Measurements from ENCODE around the gene C10orf143.

C10orf143 gene

DNA sequence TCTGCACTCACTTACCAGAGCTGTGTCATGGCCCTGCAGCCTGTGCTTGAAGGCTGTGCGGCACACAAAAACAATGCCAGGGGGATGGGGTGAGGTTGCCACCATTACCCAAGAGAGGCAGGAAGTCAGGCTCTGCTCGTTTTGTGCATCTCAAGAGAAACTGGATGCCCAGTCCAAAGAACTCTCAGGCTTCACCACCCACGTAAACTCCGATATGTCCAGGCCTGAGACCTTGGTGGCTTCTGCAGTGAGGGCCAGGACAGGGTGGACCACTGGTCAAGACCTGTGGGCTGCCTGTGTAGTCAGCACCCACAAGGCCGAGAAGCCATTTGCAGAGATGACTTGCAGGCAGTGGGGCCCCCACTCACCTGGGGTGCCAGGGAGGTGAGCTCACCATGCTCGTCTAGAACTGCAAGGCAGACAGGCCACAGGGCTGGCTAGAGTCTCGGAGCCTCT, 91.9 kb downstream of the C10orf143 start:
- DNase-seq (ENCODE audit: extremely low read depth, low read depth) = no peak
- no peak for TF ChIP-seq CTCF (IDR thresholded peaks at IDR 0.05; ENCODE audit: low read depth, low read length)

GRCh38 chr10:130018265-130018664, 92.4 kb downstream of the C10orf143 start:
- DNase-seq (ENCODE audit: extremely low read depth, low read depth) = no peak
- TF ChIP-seq CTCF (IDR thresholded peaks at IDR 0.05; ENCODE audit: low read depth, low read length) = no peak

- DNase-seq (ENCODE audit: extremely low read depth, low read depth) = no peak
- TF ChIP-seq CTCF (IDR thresholded peaks at IDR 0.05; ENCODE audit: low read depth, low read length) = no peak
Observed at GRCh38 chr10:130017631-130018022, 93.0 kb downstream of the C10orf143 start.

DNA sequence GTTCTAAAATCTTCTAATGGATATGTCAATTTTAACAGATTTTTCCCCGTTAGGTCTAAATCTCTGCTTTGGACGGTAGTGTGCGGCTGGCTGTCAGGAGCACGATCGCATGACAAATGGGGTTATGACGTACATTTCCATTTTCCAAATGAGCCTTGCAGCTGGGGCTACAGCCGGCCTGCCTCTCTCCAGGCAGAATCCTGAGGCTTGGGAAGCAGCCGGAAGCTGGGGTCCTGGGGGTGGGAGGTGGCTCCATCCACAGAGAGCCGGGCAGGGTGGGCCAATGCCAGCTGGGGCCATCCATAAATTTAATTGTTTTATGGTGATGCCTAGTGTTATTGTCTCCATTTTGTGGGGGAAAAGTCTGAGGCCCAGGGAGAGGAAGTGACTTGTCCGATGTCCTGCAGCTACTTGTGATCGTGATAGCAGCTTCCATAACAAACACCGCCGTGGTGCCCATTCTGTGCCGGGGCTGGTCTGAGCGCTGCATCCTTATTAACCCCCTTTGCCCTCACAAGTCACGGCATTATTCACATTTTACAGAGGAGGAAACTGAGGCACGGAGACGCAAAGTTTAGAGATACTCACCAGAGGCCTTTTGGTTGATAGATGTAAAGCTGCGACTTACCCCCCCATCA, 93.5 kb downstream of the C10orf143 start:
- TF ChIP-seq CTCF (IDR thresholded peaks at IDR 0.05; ENCODE audit: low read depth, low read length) = no peak
- DNase-seq (ENCODE audit: extremely low read depth, low read depth) = no peak

- no peak for DNase-seq (ENCODE audit: extremely low read depth, low read depth)
- TF ChIP-seq CTCF (IDR thresholded peaks at IDR 0.05; ENCODE audit: low read depth, low read length) = no peak
Observed at GRCh38 chr10:130016095-130016494, 94.5 kb downstream of the C10orf143 start.

DNA sequence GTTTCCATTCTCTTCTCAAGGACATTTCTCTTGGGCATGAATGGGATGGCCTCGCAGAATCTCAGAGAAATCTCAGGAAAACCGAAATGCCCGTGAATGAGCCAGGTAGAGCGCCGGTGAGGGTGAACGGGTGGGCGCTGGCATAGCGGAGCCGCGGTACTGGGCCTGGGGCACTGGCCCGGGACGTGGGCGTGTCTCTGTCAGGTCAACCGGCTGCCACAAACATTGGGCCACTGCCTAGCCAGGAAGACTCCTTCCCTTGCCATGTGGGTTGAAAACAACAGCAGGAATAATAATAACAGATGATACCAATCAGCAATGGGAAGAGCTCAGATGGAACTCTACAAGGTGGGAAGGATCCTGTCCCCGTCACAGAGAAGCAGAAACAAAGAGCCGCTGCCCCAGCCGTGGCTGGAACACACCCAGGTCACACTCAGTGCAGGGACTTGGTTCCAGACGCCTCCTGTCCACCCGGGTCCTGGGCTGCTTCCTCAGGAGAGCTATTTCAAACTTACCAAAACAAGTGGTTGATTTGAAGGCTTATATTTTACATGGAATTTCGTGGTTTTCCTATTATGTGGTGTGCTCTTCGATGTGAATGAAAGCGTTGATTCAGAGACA, 95.4 kb downstream of the C10orf143 start:
- no peak for TF ChIP-seq CTCF (IDR thresholded peaks at IDR 0.05; ENCODE audit: low read depth, low read length)
- DNase-seq (ENCODE audit: extremely low read depth, low read depth) = no peak

DNA sequence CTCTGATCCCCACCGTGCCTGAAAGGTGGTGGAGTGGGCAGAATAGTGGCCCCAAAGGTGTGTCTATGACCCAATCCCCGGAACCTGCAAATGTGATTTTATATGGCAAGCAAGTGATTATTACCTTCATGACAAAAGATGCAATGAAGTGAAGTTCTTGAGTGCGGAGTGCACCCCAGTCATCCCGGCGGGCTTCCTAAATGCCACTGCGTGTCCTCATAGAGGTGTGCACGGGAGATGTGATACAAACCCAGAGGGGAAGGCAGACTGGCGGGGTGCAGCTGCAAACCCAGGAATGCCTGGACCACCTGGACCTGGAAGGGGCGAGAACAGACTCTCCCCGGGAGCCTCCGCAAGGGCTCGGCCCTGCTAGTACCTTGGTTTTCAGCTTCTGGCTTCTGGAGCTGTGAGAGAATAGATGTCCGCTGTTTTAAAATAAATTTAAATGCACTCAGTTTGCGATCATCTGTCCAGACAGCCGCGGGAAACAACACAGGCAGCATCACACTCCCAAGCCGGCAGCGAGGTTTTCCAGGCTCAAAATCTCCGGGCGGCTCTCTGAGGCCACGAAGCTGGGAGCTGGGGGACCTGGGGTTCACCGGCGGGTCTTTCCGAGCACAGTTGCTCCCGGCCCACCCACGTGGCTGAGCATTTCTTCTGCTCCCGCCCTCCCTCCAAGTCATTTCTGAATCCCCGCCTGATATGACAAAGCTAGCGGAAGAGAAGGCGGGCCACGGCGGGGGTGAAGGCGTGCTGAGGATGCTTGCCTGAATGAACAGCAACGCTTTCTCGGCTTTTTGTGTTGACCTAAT, 96.2 kb downstream of the C10orf143 start:
- no peak for TF ChIP-seq CTCF (IDR thresholded peaks at IDR 0.05; ENCODE audit: low read depth, low read length)
- no peak for DNase-seq (ENCODE audit: extremely low read depth, low read depth)
